ENCODE data around the gene KRTAP10-7.
"Not testable (repeated sequence)": the region's sequence is repeated elsewhere in the genome, so short reads cannot be mapped to it uniquely, and the experiment has no call there.

Gene KRTAP10-7

DNA sequence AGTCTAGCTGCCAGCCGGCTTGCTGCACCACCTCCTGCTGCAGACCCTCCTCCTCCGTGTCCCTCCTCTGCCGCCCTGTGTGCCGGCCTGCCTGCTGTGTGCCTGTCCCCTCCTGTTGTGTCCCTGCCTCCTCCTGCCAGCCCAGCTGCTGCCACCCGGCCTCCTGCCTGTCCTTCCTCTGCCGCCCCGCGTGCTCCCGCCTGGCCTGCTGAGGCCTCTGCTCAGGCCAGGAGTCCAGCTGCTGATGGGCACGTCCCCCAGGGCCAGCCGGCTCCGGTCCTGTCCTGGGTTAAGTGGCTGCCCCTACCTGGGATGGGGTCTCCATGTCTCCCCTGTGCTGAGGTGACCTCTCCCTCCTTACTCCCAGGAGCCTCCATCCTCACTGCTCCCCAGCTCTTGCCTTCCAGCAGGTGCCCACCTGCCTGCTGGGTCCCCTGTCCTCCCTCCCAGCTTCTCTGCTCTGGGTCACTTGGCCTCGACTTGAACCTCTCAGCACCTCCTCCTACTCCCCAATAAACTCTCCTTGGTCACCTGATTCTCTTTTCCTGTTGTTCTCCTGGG, 12.4 kb downstream of the KRTAP10-7 start:
- FAIRE-seq = no peak

DNA sequence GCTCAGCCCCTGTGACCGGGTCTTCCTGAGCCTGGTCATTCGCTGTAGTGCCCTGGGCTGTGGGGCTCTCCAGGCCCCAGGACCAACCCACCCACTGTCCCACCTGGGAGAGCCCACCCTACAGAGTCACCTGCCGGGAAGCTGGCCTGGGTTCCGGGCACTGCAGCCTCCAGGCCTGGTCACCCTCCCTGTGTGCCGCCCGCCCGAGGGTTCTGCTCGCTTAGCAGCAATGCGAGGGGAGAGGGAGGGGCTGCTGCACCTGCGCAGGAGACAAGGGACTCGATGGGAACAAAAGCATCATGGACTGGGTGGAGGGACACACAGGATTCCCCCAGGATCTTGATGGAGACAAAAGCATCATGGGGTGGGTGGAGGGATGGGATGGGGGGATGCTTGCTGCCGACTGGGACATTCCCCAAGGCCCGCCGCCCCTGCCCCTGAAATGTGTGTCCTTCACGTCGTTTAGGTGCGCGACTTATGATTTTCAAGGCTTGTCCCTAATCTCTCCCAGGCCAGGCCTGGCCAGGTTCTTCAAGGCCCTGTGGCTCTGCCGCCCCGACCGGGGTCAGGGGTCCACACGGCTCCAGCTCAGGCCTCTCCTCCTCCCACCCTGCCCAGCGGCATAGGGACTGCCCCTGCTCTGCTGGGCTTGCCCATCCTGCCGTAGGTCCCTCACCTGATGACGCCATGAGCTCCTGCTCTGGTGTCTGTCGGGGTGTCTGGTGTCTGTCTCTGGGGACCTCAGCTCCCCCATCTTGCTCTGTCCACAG, 13.2 kb downstream of the KRTAP10-7 start:
- no peak for FAIRE-seq

DNA sequence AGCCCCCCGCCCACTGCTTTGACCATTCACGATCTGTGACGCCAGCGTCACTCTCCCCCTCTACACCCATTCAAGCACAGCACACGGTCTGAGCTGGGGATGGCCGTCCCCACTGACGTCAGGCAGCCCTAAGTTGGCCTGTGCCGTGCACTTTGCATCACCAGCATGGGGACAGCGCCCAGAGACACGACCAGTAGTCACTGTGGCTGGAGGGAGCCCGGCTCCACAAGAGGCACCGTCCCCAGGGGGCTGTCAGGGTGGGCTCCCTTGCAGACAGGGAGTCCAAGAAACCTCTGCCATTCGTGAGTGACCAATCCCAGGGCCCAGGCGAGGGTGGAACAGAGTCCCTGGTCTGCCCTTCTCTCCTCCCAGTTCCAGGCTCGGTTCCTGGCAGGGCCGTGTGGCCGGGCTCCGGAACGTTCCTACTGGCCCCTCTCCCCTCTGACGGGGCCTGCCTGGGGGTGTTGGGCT, 13.8 kb downstream of the KRTAP10-7 start:
- FAIRE-seq = no peak

DNA sequence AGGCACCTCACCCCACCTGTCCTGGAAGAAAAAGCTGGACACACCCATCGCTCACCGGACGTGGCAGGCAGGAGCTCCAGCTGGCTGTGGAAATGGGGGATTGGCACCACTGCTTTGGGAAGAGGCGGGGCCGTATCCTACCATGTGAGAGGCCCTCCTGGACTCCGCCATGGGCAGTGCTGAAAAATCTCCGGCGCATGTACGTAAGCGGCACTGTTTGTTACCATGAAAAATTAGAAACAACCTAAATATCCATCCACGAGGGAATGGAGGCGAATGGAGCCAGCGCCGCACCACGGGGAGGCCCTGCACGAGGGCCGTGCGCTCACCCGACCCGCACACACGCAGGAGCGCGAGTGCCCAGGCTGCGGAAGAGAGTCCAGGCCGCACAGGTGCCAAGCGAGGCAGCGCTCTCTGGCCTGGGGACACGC, 14.6 kb downstream of the KRTAP10-7 start:
- FAIRE-seq = no peak

GRCh38 chr21:44615466-44615865, 15.1 kb downstream of the KRTAP10-7 start:
- no peak for FAIRE-seq

GRCh38 chr21:44615911-44616590, 15.7 kb downstream of the KRTAP10-7 start:
- FAIRE-seq = no peak

DNA sequence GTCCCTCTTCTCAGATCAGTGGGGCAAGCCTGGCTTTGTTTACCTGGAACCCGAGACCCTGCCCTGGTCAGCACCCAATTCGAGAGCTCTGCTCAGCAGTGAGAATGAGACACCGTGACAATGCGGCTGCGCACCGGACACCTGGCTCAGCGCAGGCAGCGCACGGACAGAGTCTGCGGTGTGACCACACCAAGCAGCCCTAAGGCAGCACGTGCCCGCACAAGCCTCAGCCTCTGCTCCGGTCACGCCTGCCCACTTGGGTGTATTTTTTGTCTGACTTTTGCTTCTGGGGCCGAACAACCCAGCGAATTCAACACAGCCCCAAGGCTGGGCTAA, 16.2 kb downstream of the KRTAP10-7 start:
- FAIRE-seq = no peak

GRCh38 chr21:44617071-44617501, 16.7 kb downstream of the KRTAP10-7 start:
- FAIRE-seq = no peak

- no peak for FAIRE-seq
Measured at GRCh38 chr21:44618504-44618903, 18.1 kb downstream of the KRTAP10-7 start.

- FAIRE-seq = no peak
Measured at GRCh38 chr21:44618909-44619308, 18.5 kb downstream of the KRTAP10-7 start.

DNA sequence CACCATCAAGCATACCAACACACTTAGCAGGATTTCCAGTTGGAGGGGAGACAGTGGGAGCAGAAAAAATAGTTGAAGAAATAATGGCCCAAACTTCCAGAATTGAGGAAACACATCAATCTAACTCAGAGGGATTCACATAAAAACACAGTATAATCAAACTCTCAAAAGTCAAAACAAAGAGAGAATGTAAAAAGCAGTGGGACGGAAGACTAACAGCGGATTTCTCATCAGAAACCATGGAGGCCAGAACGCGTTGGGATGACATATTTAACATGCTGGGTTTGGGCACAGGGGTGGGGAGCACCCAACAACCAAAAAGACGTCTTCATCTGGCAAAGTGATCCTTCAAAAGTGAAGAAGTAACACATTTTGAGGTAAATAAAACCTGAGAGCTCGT, 19.5 kb downstream of the KRTAP10-7 start:
- FAIRE-seq = no peak

DNA sequence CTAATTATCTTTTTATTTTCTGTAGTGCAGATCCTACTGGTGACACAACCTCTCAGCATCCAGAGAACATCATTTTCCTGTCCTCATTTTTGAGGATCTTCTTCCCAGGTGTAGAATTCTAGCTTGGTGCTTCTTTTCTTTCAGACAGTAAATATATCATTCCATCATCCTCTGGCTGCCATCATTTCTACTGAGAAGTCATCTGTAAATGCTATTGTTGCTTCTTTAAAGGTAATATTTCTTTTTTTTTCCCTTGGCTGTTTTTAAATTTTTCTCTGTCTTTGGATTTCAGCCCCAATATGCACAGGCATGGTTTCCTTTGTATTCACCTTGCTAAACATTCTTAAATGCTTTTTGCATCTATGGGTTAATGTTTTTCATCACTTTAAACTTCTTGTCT, 23.2 kb downstream of the KRTAP10-7 start:
- no peak for FAIRE-seq

GRCh38 chr21:44625756-44626155, 25.4 kb downstream of the KRTAP10-7 start:
- FAIRE-seq = no peak

- no peak for FAIRE-seq
Measured at GRCh38 chr21:44626262-44626661, 25.9 kb downstream of the KRTAP10-7 start.

GRCh38 chr21:44626673-44627143, 26.3 kb downstream of the KRTAP10-7 start, which contains the start of gene KRTAP10-9:
Gene KRTAP10-9 (plus strand): TSS chr21:44627093. CDS start chr21:44627172, 79 bp downstream.
- FAIRE-seq = no peak

DNA sequence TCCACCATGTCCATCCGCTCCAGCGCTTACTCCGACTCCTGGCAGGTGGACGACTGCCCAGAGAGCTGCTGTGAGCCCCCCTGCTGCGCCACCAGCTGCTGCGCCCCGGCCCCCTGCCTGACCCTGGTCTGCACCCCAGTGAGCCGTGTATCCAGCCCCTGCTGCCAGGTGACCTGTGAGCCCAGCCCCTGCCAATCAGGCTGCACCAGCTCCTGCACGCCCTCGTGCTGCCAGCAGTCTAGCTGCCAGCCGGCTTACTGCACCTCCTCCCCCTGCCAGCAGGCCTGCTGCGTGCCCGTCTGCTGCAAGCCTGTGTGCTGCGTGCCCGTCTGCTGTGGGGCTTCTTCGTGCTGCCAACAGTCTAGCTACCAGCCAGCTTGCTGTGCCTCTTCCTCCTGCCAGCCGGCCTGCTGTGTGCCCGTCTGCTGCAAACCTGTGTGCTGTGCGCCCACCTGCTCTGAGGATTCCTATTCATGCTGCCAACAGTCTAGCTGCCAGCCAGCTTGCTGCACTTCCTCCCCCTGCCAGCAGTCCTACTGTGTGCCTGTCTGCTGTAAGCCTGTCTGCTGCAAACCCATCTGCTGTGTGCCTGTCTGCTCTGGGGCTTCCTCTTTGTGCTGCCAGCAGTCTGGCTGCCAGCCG, 26.9 kb downstream of the KRTAP10-7 start:
- FAIRE-seq = not testable (repeated sequence)

- not testable (repeated sequence) for FAIRE-seq
Measured at GRCh38 chr21:44627831-44628233, 27.4 kb downstream of the KRTAP10-7 start.

DNA sequence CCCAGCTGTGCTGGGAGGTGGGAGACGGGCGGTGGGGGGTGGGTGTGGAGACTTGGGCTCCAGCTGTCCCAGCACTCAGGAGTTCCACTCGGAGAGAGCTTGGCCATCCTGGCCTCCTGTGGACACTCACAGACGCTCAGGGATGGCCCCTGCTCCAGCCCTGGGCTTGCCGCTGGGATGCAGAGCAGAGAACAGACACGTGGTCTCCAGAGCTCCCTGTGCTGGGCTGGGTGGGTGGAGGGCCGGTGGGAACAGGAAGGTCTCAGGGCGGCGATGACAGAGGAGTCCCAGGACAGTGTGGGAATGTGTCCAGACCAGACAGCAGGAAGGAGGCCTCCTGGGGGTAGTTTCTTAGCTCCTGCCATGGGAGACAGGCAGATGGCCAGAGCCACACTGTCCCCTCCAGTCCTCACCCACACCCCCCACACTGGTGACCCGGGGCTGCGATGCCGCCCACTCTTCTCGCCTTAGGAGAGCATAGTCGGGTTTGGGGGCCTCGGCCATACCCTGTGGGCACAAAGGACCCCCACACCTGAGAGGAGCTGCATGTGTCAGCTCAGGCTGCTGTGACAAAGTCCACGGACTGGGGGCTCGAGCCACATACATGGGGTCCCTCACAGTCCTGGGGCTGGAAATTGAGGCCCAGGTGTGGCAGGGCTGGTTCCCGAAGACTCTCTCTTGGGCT, 28.5 kb downstream of the KRTAP10-7 start:
- FAIRE-seq = no peak

DNA sequence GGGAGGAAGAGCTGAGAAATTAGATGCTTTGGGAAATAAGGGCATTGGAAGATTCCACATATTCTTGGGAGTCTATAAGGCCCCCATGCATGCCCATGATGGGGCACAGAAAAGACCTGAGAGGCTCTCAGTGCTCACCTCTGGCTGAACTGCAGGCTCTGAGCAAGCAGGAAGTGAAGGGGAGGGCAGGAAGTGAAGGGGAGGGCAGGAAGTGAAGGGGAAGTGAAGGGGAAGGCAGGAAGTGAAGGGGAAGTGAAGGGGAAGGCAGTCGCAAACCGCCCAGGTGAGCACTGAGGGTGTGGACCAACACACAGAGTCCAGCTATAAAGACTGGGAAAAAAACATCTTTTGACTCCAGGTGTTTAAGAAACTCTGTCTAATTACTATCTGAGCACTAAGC, 30.0 kb downstream of the KRTAP10-7 start:
- FAIRE-seq = no peak

- no peak for FAIRE-seq
Measured at GRCh38 chr21:44632067-44632466, 31.7 kb downstream of the KRTAP10-7 start.

DNA sequence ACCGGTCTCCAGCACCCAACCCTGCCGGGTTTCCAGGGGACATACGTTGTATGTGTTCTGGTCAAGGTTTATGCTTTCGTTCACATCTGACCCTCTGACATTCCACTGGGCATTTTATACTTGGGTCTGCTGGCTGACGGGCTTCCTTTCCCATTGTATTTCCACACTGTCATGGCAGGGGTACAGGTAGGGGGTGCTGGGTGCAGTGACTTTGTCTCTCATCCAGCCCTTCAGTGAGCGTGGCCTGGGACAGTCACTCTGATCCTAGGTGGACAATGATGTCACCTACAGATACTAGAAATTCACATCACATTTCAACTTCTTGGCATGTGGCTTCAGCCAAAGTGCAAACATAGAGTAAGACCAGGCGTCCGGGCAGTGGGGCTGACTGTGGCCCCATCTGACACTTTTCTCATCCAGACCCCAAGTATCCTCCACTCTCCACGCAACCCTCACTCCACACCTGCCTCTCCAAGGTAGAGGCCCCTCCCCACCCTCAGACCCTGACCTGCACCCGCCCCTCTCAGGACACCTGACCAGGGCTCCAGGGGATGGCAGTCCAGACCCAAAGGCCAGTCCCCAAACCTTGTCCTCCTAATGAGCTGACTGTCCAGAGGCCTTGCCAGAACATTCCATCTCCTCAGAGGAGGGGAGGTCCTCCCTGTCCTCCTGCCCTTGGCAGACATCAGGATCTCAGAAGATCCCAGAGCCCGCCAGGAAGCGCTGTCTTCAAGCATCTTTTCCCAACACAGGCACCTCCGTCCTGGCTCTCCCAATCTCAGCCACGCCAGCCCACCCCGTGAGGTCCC, 36.0 kb downstream of the KRTAP10-7 start:
- no peak for FAIRE-seq

Data from colon (tissue), 2 donors.